GM18517 (cell line): ENCODE results near the gene MFSD6L.
"Not testable (repeated sequence)": the region's sequence is repeated elsewhere in the genome, so short reads cannot be mapped to it uniquely, and the experiment has no call there.

Experiments
- ATAC-seq: cut with Tn5 transposase; IDR thresholded peaks from one replicate; pipeline ENCODE4 v1.9.1; 2021; ENCODE audit warnings: mild to moderate bottlenecking, moderate library complexity; ENCODE audit not compliant: unreplicated experiment

The MFSD6L gene

GRCh38 chr17:8826808-8827435, 27.8 kb upstream of the MFSD6L start:
- ATAC-seq: no peak

- ATAC-seq: no peak
These were observed 26.6 kb upstream of the MFSD6L start for GRCh38 chr17:8825802-8826201.

GRCh38 chr17:8823279-8823678, 24.1 kb upstream of the MFSD6L start:
- ATAC-seq: no peak

GRCh38 chr17:8822401-8823035, 23.4 kb upstream of the MFSD6L start:
- ATAC-seq: no peak

- no peak for ATAC-seq
These were observed 22.4 kb upstream of the MFSD6L start for GRCh38 chr17:8821446-8822105.

- no peak for ATAC-seq
These were observed 21.3 kb upstream of the MFSD6L start for GRCh38 chr17:8820311-8821010.

GRCh38 chr17:8818654-8819330, 19.6 kb upstream of the MFSD6L start:
- no peak for ATAC-seq

- ATAC-seq: no peak
These were observed 18.9 kb upstream of the MFSD6L start for GRCh38 chr17:8818047-8818446.

- peak; percentile 89 for ATAC-seq
These were observed 7.9 kb upstream of the MFSD6L start for GRCh38 chr17:8806926-8807550.

GRCh38 chr17:8806253-8806925, 7.2 kb upstream of the MFSD6L start:
- no peak for ATAC-seq

- ATAC-seq: not testable (repeated sequence)
These were observed 6.2 kb upstream of the MFSD6L start for GRCh38 chr17:8805396-8805795.

GRCh38 chr17:8803531-8804420, 4.6 kb upstream of the MFSD6L start:
- no peak for ATAC-seq

GRCh38 chr17:8801135-8801840, 2.1 kb upstream of the MFSD6L start:
- ATAC-seq: no peak

- ATAC-seq: no peak
These were observed 1.5 kb upstream of the MFSD6L start for GRCh38 chr17:8800656-8801055.

- no peak for ATAC-seq
These were observed 526 bp upstream of the MFSD6L start for GRCh38 chr17:8799570-8800212.

GRCh38 chr17:8798176-8798845, 854 bp downstream of the MFSD6L start:
- no peak for ATAC-seq

GRCh38 chr17:8797621-8798175, 1.5 kb downstream of the MFSD6L start:
- ATAC-seq: no peak
